Tibial nerve (tissue), 3 donors: ENCODE results near the gene KIF1B.

Source experiments
- POLR2A ChIP-seq, 2 donors: fragments of 450-650 bp; IDR thresholded peaks; one replicate each; pipeline ENCODE4 v1.6.1; 2017; ENCODE audit warnings: antibody characterized with exemption in 2 of 2, mild to moderate bottlenecking in 2 of 2, moderate library complexity in 2 of 2
- TF ChIP-seq, protein P1 (sequence below), 5 experiments: fragments of 200-600 bp in 3 of 5; fragments of 450-650 bp in 2 of 5; sonication (generic) in 3 of 5; IDR thresholded peaks; one replicate each; pipeline ENCODE4 v1.5.1; 2016 to 2019; ENCODE audit warnings: antibody characterized with exemption in 5 of 5, mild to moderate bottlenecking in 3 of 5, moderate library complexity in 2 of 5

DNA sequence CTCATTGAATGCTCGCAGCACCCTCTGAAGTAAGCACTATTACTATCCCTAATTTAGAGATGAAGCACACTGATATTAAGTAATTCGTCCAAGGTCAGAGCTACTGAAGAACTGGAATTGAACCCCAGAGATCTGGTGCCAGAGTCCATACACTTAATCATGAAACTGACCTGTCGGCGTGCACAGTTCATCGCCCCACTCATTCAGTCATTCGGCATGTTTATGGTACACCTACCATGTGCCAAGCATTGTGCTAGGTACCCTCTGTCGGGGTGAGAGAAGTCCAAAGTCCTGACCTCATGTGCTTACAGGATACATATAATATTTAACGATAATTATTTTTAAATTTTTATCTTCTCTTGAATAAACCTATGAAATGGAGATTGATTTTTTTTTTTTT is 214.3 kb downstream of the KIF1B start:
- no peak for TF ChIP-seq POLR2A (IDR thresholded peaks at IDR 0.05)
- TF ChIP-seq, protein P1, sequence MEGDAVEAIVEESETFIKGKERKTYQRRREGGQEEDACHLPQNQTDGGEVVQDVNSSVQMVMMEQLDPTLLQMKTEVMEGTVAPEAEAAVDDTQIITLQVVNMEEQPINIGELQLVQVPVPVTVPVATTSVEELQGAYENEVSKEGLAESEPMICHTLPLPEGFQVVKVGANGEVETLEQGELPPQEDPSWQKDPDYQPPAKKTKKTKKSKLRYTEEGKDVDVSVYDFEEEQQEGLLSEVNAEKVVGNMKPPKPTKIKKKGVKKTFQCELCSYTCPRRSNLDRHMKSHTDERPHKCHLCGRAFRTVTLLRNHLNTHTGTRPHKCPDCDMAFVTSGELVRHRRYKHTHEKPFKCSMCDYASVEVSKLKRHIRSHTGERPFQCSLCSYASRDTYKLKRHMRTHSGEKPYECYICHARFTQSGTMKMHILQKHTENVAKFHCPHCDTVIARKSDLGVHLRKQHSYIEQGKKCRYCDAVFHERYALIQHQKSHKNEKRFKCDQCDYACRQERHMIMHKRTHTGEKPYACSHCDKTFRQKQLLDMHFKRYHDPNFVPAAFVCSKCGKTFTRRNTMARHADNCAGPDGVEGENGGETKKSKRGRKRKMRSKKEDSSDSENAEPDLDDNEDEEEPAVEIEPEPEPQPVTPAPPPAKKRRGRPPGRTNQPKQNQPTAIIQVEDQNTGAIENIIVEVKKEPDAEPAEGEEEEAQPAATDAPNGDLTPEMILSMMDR (IDR thresholded peaks at IDR 0.05) = no peak
